HUES64 (cell line): Measurements from ENCODE around the gene UNK.
A peak's percentile ranks its signal among the peaks of the same experiment; 100 is the strongest.

ENCODE experiments used
- H3K27ac ChIP-seq: 2 replicates; pipeline ENCODE4 v1.7.0; 2013; ENCODE audit warnings: low read depth, low read length, inconsistent platforms
- H3K27me3 ChIP-seq: 2 replicates; pipeline ENCODE4 v1.6.1; 2013; ENCODE audit warnings: mild to moderate bottlenecking, low read length; ENCODE audit not compliant: insufficient read depth
- H3K36me3 ChIP-seq: 2 replicates; pipeline ENCODE4 v1.6.1; 2013; ENCODE audit warnings: mild to moderate bottlenecking, low read length; ENCODE audit not compliant: insufficient read depth
- H3K4me1 ChIP-seq: 2 replicates; pipeline ENCODE4 v1.6.1; 2013; ENCODE audit warnings: mild to moderate bottlenecking, low read length, moderate library complexity; ENCODE audit not compliant: insufficient read depth
- H3K4me3 ChIP-seq: 2 replicates; pipeline ENCODE4 v1.5.1; 2013; ENCODE audit warnings: mild to moderate bottlenecking, low read length, moderate library complexity
- H3K9ac ChIP-seq: 2 replicates; pipeline ENCODE4 v1.6.1; 2013; ENCODE audit warnings: mild to moderate bottlenecking, low read depth, low read length
- H3K9me3 ChIP-seq: 2 replicates; pipeline ENCODE4 v1.6.1; 2013; ENCODE audit warnings: low read depth, low read length; ENCODE audit not compliant: insufficient read depth
- WGBS: fragments of 150-250, 120-280 bp; methylation state at CpG from one replicate; pipeline ENCODE4 v1.1.7; 2013; ENCODE audit warnings: missing lambda C conversion rate; 5-methylcytosine and 5-hydroxymethylcytosine counted together

UNK gene

GRCh38 chr17:75825149-75825552 is 40.5 kb downstream of the UNK start:
- WGBS: 96% methylated on average over 13 of the region's 13 CpGs
- Histone ChIP-seq H3K9ac (no peak overlapping the region), H3K36me3 (peaks cover 50% of the 10 kb centered on the region), H3K4me3 (no peak overlapping the region), H3K9me3 (no peaks in the 10 kb centered on the region), H3K27me3 (no peaks in the 10 kb centered on the region), H3K4me1 (peaks cover 5% of the 10 kb centered on the region), H3K27ac (no peak overlapping the region)

- no peak overlapping the region for H3K27ac ChIP-seq
- H3K36me3 ChIP-seq: peaks cover 43% of the 10 kb centered on the region
Measured at GRCh38 chr17:75825748-75826370, 41.3 kb downstream of the UNK start.

GRCh38 chr17:75826561-75827307 is 42.1 kb downstream of the UNK start:
- peaks cover 12% of the 10 kb centered on the region for H3K4me1 ChIP-seq
- peak overlapping the region; percentile 62 for H3K27ac ChIP-seq
- H3K9ac ChIP-seq: no peak overlapping the region; the same call in 1 of the 2 replicates
- H3K27me3 ChIP-seq: no peaks in the 10 kb centered on the region
- WGBS: 89% methylated on average over 14 of the region's 14 CpGs
- H3K4me3 ChIP-seq: no peak overlapping the region
- H3K9me3 ChIP-seq: no peaks in the 10 kb centered on the region
- H3K36me3 ChIP-seq: peaks cover 34% of the 10 kb centered on the region

More at GRCh38 chr17:75825748-75826370, 41.3 kb downstream of the UNK start:
- WGBS: 94% methylated on average over 12 of the region's 12 CpGs
- H3K27me3 ChIP-seq: no peaks in the 10 kb centered on the region
- no peak overlapping the region for H3K4me3 ChIP-seq
- H3K9me3 ChIP-seq: no peaks in the 10 kb centered on the region
- H3K4me1 ChIP-seq: peaks cover 9% of the 10 kb centered on the region
- no peak overlapping the region for H3K9ac ChIP-seq

GRCh38 chr17:75827308-75828075 is 42.9 kb downstream of the UNK start:
- H3K9ac ChIP-seq: peak overlapping the region; percentile 24; the same call in 1 of the 2 replicates
- H3K4me3 ChIP-seq: peak overlapping the region; percentile 37
- peaks cover 27% of the 10 kb centered on the region for H3K36me3 ChIP-seq
- no peaks in the 10 kb centered on the region for H3K27me3 ChIP-seq
- H3K9me3 ChIP-seq: no peaks in the 10 kb centered on the region
- H3K4me1 ChIP-seq: peaks cover 16% of the 10 kb centered on the region
- H3K27ac ChIP-seq: peak overlapping the region; percentile 62
- 42% methylated on average over 21 of the region's 21 CpGs for WGBS

- H3K36me3 ChIP-seq: peaks cover 22% of the 10 kb centered on the region
- H3K27me3 ChIP-seq: no peaks in the 10 kb centered on the region
- 54% methylated on average over 11 of the region's 11 CpGs for WGBS
- no peaks in the 10 kb centered on the region for H3K9me3 ChIP-seq
- H3K4me3 ChIP-seq: peak overlapping the region; percentile 37
- no peak overlapping the region for H3K27ac ChIP-seq
- peaks cover 18% of the 10 kb centered on the region for H3K4me1 ChIP-seq
- H3K9ac ChIP-seq: peak overlapping the region; percentile 24; the same call in 1 of the 2 replicates
Measured at GRCh38 chr17:75828076-75828400, 43.4 kb downstream of the UNK start.

- H3K9ac ChIP-seq: no peak overlapping the region
- H3K27ac ChIP-seq: no peak overlapping the region
- WGBS: 95% methylated on average over 19 of the region's 19 CpGs
- H3K4me3 ChIP-seq: no peak overlapping the region
- no peaks in the 10 kb centered on the region for H3K9me3 ChIP-seq
- H3K36me3 ChIP-seq: peaks cover 15% of the 10 kb centered on the region
- H3K27me3 ChIP-seq: no peaks in the 10 kb centered on the region
- peaks cover 23% of the 10 kb centered on the region for H3K4me1 ChIP-seq
Measured at GRCh38 chr17:75828741-75829140, 44.1 kb downstream of the UNK start.

GRCh38 chr17:75829747-75830146 is 45.1 kb downstream of the UNK start:
- Histone ChIP-seq H3K9me3 (no peaks in the 10 kb centered on the region), H3K27me3 (no peaks in the 10 kb centered on the region), H3K36me3 (peaks cover 5% of the 10 kb centered on the region; the same call in 1 of the 2 replicates), H3K9ac (no peak overlapping the region), H3K27ac (no peak overlapping the region; the same call in 1 of the 2 replicates), H3K4me3 (no peak overlapping the region), H3K4me1 (peaks cover 23% of the 10 kb centered on the region)
- 90% methylated on average over 7 of the region's 7 CpGs for WGBS

GRCh38 chr17:75830164-75831031 is 45.8 kb downstream of the UNK start:
- Histone ChIP-seq H3K27ac (peak overlapping the region; percentile 41; the same call in 1 of the 2 replicates), H3K4me3 (no peak overlapping the region; the same call in 1 of the 2 replicates), H3K36me3 (peaks cover 3% of the 10 kb centered on the region; the same call in 1 of the 2 replicates), H3K27me3 (no peaks in the 10 kb centered on the region), H3K9ac (no peak overlapping the region), H3K9me3 (no peaks in the 10 kb centered on the region), H3K4me1 (peaks cover 23% of the 10 kb centered on the region)
- 61% methylated on average over 27 of the region's 27 CpGs for WGBS

- no peaks in the 10 kb centered on the region for H3K9me3 ChIP-seq
- 91% methylated on average over 6 of the region's 15 CpGs for WGBS
- no peak overlapping the region for H3K9ac ChIP-seq
- no peaks in the 10 kb centered on the region for H3K36me3 ChIP-seq
- H3K4me1 ChIP-seq: peaks cover 23% of the 10 kb centered on the region
- H3K27ac ChIP-seq: no peak overlapping the region
- H3K4me3 ChIP-seq: no peak overlapping the region
- H3K27me3 ChIP-seq: no peaks in the 10 kb centered on the region
Measured at GRCh38 chr17:75831032-75831571, 46.5 kb downstream of the UNK start.

GRCh38 chr17:75832164-75832651 is 47.6 kb downstream of the UNK start:
- H3K27me3 ChIP-seq: no peaks in the 10 kb centered on the region
- peak overlapping the region; percentile 30; the same call in 1 of the 2 replicates for H3K9ac ChIP-seq
- H3K4me3 ChIP-seq: peak overlapping the region; percentile 30
- H3K9me3 ChIP-seq: no peaks in the 10 kb centered on the region
- peak overlapping the region; percentile 63; the same call in 1 of the 2 replicates for H3K27ac ChIP-seq
- peaks cover 20% of the 10 kb centered on the region for H3K4me1 ChIP-seq
- no peaks in the 10 kb centered on the region for H3K36me3 ChIP-seq
- whole genome bisulfite sequencing: 87% methylated on average over 10 of the region's 10 CpGs
